GM19397 (cell line): ENCODE measurements around the gene RPL18.
"Not testable (repeated sequence)": the region's sequence is repeated elsewhere in the genome, so short reads cannot be mapped to it uniquely, and the experiment has no call there.

Source experiments
- ATAC-seq: cut with Tn5 transposase; IDR thresholded peaks from one replicate; pipeline ENCODE4 v1.9.1; 2021; ENCODE audit warnings: mild to moderate bottlenecking, moderate library complexity; ENCODE audit not compliant: unreplicated experiment

The RPL18 gene

GRCh38 chr19:48588670-48589401 is 30.1 kb downstream of the RPL18 start:
- no peak for ATAC-seq

- ATAC-seq = no peak
Observed at GRCh38 chr19:48587387-48587786, 31.6 kb downstream of the RPL18 start.

- no peak for ATAC-seq
Observed at GRCh38 chr19:48582168-48582567, 36.8 kb downstream of the RPL18 start.

- no peak for ATAC-seq
Observed at GRCh38 chr19:48578891-48579290, 40.1 kb downstream of the RPL18 start.

- ATAC-seq = not testable (repeated sequence)
Observed at GRCh38 chr19:48577908-48578307, 41.1 kb downstream of the RPL18 start.

- no peak for ATAC-seq
Observed at GRCh38 chr19:48575931-48576622, 42.9 kb downstream of the RPL18 start.

GRCh38 chr19:48573163-48573505 is 45.8 kb downstream of the RPL18 start:
- no peak for ATAC-seq

- no peak for ATAC-seq
Observed at GRCh38 chr19:48571378-48572162, 47.4 kb downstream of the RPL18 start.

GRCh38 chr19:48569814-48570213 is 49.2 kb downstream of the RPL18 start:
- no peak for ATAC-seq

- no peak for ATAC-seq
Observed at GRCh38 chr19:48568345-48568886, 50.6 kb downstream of the RPL18 start.
